GM11168 (cell line): Measurements from ENCODE around the gene SPPL2B.

Experiments used
- in situ Hi-C: fragments of 300-500 bp; cut with MboI; formaldehyde crosslinking; loops from one replicate; pipeline ENCODE4 v1.12.0; 2022; ENCODE audit warnings: low sequenced_read_pairs; ENCODE audit not compliant: unreplicated experiment

Gene SPPL2B

DNA sequence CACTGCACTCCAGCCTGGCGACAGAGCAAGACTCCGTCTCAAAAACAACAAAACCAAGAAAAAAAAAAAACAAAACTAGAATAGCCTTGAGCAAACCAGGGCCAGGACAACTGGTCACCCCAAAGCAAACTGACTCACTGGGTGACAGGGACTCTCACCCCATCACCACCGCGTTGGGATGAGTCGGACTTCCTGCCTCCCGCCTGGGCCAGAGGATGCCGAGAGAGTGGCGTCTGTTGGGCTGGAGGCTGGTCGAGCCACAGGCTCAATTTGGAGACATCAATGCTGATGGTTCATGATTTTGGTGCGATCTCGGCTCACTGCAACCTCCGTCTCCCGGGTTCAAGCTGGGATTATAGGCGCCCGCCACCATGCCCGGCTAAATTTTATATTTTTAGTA is 43.2 kb downstream of the SPPL2B start:
- in situ Hi-C loops = no loop called here

DNA sequence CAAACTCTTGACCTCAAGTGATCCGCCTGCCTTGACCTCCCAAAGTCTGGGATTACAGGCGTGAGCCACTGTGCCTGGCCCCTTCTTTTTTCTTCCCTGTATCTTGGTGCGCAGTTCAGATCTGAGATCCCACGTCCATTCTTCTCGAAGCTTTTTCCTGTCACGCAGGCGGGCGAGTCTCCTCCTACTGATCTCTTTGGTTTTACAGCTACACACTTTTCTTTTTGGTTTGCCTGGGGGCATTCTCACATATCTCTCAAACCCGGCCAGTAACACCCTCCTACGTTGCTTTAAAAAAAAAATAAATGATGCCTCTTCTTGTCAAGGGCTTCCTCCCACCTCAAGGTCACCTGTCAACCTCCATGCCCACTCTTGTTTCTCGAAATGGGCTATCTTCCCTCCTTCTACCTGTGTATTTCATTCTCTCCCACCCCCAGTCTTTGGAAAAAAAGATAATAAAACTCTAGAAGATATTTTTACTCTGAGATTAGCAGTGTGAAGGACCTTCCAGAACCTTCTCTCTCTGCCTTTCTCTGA is 43.7 kb downstream of the SPPL2B start:
- in situ Hi-C loops = no loop called here

DNA sequence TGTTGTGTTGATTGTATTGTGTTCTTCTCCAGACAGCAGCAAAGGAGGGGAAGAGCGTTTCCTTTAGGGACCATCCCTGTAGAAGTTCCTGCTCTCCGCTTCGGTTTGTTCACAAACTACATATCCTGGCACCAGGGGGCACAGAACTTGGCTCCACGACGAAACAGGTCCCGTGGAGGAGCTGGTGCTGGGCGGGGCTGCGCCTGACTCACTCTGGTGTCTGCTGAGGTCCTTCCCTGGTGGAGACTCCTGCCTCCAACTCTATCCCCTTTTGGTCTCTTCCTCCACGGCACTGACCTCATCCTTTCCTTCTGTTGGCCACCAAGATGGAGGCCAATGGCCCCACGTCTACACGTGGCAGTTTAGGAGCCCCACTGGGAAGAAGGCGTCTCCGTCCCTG is 46.3 kb downstream of the SPPL2B start:
- in situ Hi-C loops = loop anchor here (25.0 kb wide), 1 partner anchor 88 kb away; the partner anchor contains the start of gene PEAK3

DNA sequence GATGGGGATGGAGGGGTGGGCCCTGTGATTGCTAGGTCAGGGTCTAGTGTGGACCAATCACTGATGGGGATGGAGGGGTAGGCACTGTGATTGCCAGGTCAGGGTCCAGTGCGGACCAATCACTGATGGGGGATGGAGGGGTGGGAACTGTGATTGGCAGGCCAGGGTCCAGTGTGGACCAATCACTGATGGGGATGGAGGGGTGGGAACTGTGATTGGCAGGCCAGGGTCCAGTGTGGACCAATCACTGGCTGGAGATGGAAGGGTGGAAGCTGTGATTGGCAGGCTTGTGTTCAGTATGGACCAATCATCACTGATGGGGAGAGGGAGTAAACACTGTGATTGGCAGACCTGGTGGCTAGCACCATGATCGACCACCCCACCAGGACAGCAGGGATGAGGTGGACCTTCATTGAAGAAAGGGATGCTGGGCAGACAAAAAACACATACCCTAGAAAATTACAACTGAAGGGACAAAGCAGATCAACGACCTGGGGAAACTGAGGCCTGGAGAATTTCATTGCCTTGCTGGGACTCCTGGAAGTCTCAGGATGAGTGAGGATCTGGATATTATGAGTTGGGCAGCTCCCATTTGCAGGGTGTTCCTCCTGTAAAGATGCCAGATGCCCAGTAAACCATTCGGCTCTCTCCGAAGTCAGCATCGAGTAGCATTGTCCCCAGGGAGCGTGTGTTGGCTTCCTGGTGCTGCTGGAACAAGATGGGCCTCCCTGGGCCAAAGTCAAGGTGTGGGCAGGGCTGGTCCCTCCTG is 47.1 kb downstream of the SPPL2B start:
- in situ Hi-C loops = loop anchor here (25.0 kb wide), 1 partner anchor 88 kb away; the partner anchor contains the start of gene PEAK3

DNA sequence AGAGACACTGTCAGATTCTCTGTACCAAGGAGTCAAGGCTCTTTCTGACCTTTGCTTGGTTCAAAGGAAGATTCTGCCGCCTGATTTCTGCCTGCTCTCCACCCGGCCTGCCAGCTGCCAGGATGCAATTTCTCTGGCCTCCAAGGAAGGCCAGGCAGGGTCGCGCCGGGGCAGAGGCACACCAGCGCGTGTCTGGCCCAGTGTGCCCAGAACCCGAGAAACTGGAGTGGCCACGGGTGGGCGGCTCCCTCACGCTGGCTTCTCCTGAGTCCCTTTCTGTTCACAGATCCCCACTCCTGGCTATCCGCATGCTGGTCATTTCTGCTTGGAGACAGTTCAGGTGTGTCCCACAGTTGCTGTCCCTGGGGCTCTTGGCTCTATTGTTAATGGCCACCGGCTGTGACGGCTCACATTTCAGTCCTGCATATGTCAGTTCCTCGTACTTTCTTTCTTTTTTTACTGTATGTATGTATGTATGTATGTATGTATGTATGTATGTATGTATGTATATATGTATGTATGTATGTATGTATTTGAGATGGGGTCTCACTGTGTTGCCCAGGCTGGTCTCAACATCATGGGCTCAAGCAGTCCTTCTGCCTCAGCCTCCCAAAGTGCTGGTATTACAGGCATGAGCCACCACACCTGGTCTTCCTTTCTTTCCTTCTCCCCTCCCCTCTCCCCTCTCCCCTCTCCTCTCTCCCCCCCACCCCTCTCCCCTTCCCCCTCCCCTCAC is 48.5 kb downstream of the SPPL2B start:
- in situ Hi-C loops = loop anchor here (25.0 kb wide), 1 partner anchor 90 kb away; the partner anchor contains the start of gene PEAK3

DNA sequence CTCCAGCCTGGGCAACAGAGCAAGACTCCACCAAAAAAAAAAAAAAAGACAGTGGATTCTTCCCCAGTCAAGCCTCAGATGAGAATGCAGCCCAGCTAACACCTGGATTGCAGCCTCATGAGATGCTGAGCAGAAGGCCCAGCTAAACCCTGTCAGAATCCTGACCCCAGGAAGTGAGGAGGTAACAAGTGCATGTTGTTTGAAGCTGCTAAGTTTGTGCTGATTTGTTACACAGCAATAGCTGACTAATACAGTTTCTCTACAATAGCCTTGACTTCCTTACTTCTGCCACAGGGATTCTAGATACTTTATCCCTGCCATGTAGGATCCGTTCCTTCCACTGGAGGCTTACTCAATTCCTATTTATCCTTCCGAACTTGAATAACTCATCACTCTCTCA is 52.1 kb downstream of the SPPL2B start:
- in situ Hi-C loops = loop anchor here (25.0 kb wide), 1 partner anchor 93 kb away; the partner anchor contains the start of gene PEAK3

DNA sequence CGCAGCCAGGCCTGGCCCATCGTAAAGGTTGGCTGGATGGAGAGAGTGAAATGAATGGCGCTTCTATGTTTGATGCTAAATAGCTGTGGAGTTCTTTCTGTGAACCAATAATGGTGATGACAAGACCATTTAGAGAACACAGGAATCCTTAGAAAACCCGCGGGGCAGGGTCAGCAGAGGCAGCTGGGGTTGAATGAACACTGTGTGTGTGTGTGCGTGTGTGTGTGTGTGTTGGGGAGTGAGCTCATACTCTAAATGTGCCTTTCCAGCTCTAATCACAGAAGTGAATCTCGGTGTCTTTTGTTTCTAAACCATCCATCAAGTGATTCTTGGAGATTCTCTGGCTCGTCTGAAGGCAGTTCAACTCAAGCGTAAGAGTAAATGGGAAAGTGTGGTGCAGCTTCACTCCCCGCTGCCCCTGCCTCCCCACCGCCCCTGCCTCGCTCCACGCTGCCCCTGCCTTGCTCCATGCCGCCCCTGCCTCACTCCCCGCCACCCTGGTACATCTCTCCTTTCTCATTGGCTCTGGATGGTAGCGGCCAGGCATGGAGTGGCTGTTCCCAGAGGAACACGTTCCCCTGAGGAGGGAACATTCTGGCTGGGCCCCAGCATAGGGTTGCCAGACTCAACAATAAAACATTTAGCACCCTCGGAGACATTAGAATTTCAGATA is 52.8 kb downstream of the SPPL2B start:
- in situ Hi-C loops = loop anchor here (25.0 kb wide), 1 partner anchor 94 kb away; the partner anchor contains the start of gene PEAK3

DNA sequence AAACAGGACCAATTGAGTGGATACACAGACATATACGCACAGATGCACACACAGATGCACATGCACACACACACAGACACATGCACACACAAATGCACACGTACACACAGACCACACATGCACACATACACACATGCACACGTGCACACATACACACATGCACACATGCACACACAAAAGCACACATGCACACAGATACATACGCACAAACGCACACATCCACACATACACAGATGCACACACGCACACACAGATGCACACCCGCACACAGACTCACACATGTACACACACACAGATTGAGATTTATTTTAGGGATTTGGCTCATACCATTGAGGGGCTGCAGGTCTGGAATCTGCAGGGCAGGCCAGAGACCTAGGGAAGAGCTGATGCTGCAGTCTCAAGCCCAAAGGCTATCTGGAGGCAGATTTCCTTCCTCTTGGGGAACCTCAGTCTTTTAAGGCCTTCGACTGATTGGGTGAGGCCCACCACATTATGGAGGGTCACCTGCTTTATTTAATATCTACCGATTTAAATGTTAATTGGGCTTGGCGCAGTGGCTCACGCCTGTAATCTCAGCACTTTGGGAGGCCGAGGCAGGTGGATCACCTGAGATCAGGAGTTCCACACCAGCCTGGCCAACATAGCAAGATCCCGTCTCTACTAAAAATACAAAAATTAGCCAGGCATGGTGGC is 54.2 kb downstream of the SPPL2B start:
- in situ Hi-C loops = loop anchor here (25.0 kb wide), 1 partner anchor 95 kb away; the partner anchor contains the start of gene PEAK3

DNA sequence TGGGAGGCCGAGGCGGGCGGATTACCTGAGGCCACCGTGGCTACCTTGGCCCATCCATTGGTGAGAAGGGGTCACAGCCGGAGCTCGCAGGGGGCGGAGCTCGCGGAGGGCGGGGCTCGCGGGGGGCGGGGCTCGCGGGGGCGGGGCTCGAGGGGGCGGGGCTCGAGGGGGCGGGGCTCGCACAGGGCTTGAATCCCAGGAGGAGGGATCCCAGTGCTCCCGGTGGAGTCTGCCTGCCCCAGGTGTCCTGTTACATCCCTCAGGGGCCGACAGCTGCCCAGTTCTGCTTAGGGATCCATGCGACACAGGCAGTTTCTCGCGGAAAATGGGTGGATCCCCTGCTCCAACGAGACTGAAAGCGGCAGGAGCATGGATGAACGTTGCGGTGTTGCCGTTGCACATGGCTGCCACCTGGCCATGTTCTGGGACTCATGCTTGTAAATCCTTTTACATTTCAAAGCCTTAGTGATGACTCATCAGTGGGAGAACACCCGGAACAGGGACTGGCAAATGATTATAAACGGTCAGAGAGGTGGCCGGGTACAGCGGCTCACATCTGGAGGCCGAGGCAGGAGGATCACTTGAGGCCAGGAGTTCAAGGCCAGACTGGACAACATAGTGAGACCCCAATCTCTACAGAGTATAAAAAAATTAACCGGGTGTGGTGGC is 56.7 kb downstream of the SPPL2B start:
- in situ Hi-C loops = loop anchor here (25.0 kb wide), 1 partner anchor 98 kb away; the partner anchor contains the start of gene PEAK3

DNA sequence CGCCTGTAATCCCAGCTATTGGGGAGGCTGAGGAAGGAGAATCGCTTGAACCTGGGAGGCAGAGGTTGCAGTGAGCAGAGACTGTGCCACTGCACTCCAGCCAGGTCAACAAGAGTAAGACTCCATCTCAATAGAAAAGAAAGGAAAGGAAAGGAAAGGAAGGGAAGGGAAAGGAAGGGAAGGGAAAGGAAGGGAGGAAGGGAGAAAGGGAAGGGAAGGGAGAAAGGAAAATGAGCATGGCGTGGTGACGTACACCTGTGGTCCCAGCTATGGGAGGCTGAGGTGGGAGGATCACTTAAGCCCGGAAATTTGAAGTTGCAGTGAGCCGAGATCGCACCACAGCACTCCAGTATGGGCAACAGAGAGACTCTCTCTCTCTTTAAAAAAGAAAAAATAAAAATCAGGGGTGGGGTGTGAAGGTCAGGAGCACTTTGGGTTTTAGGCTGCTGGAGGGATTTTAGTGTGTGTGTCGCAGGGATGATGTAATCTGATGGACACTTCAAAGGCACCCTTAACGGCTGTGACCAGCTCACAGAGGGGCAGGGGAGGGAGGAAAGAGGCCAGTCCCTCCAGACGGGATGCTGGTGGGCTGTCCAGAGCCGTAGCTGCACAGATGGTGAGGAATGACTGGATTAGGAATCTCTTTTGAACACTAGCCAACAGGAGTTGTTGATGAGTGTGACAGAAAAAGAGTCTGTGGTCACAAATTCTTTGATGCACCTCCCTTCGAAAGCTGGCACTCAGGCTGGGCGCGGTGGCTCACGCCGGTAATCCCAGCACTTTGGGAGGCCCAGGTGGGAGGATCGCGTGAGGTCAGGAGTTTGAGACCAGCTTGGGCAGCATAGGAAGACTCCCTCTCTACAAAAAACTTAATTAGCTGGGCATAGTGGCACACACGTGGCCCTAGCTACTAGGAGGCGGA is 59.1 kb downstream of the SPPL2B start:
- in situ Hi-C loops = loop anchor here (25.0 kb wide), 1 partner anchor 100 kb away; the partner anchor contains the start of gene PEAK3

DNA sequence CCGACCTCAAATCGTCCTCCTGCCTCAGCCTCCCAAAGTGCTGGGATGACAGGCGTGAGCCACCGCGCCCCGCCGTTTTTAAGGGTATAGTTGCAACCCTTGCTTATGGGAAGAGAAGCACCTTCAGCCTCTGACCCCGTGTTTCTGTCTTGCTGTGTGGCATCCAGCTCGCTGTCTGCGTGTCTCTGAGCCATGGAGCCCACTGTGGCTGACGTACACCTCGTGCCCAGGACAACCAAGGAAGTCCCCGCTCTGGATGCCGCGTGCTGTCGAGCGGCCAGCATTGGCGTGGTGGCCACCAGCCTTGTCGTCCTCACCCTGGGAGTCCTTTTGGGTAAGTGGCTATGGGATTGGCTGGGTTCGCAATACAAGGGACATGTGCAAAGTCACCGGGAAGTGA is 61.1 kb downstream of the SPPL2B start:
- in situ Hi-C loops = loop anchor here (25.0 kb wide), 1 partner anchor 102 kb away; the partner anchor contains the start of gene PEAK3

DNA sequence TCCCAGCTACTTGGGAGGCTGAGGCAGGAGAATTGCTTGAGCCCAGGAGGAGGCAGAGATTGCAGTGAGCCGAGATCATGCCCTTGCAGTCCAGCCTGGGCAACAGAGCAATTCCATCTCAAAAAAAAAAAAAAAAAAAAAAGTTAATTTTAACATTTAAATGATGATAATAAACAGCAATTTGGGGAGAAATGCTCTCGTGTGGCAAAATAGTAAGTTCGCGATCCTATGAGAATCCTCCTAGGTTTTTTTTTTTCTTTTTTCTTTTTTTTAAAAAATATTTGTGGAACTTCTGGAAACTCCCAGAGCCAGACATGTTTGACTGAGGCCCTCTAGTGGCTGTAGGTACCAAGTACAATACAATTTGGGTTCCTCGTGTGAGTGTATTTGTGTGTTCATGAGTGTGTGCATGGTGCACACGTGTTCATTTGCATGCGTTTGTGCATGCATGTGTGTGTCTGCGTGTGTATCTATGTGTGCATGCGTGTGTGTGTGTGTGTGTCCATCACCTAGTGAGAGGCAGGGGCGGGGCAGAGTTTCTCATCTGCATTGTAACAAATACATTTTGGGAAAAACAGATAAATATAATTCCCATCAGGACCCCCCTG is 62.7 kb downstream of the SPPL2B start:
- in situ Hi-C loops = loop anchor here (25.0 kb wide), 1 partner anchor 104 kb away; the partner anchor contains the start of gene PEAK3

DNA sequence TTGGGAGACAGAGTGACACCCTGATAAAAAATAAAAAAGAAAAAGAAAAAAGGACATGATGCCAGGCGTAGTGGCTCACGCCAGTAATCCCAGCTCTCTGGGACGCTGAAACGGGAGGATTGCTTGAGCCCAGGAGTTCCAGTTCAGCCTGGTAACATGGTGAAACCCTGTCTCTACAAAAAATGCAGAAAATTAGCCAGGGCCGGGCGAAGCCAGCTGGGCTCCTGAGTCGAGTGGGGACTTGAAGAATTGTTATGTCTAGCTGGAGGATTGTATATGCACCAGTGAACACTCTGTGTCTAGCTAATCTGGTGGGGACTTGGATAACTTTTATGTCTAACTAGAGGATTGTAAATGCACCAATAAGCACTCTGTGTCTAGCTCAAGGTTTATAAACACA is 63.9 kb downstream of the SPPL2B start:
- in situ Hi-C loops = loop anchor here (25.0 kb wide), 1 partner anchor 105 kb away; the partner anchor contains the start of gene PEAK3

DNA sequence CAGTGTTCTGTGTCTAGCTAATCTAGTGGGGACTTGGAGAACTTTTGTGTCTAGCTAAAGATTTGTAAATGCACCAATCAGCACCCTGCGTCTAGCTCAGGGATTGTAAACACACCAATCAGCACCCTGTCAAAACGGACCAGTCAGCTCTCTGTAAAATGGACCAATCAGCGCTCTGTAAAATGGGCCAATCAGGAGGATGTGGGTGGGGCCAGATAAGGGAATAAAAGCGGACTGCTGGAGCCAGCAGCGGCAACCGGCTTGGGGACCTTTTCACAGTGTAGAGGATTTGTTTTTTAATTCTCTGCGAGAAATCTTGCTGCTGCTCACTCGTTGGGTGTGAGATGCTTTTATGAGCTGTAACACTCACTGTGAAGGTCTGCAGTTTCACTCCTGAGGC is 64.4 kb downstream of the SPPL2B start:
- in situ Hi-C loops = loop anchor here (25.0 kb wide), 1 partner anchor 106 kb away; the partner anchor contains the start of gene PEAK3

DNA sequence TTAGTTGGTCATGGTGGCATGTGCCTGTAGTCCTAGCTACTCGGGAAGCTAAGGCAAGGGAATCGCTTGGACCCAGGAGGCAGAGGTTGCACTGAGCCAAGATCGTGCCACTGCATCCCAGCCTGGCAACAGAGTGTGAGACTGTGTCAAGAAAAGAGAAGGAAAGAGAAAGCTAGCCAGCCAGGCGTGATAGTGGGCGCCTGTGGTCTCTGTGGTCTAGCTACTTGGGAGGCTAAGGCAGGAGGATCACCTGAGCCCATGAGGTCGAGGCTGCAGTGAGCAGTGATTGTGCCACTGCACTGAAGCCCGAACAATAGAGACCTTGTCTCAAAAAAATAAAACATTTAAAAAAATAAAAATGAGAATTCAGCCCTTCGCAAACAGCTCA is 65.6 kb downstream of the SPPL2B start:
- in situ Hi-C loops = loop anchor here (25.0 kb wide), 1 partner anchor 107 kb away; the partner anchor contains the start of gene PEAK3

DNA sequence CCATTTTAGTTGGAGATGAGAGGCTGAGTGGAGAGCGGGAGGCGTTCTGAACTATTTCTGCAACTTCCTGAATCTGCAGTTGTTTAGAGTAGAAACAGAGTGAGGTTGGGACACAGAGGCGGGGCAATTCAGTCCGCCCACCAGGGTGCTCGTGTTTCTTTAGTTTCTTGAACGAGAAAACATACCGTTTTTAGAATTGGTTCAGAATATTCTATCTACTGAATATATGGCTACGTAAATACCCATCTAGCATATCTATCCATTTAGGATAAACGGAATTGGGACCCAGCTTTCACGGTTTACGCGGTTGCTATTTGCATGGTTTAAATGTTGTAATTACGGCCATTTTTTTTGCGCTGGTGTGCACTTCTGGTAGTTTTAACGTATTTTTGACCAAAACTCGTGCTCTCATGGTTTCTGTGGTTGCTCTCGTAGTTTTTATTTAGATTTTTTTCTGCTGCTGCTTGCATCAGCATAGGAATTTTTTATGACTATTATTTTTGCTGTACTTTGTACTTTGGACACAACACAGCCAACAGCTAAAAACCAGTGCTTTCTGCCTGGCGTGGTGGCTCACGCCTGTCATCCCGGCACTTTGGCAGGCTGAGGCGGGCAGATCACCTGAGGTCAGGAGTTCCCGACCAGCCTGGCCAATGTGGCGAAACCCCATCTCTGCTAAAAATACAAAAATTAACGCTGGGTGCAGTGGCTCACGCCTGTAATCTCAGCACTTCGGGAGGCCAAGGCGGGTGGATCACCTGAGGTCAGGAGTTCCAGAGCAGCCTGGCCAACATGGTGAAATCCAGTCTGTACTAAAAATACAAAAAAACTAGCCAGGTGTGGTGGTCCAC is 66.2 kb downstream of the SPPL2B start:
- in situ Hi-C loops = loop anchor here (25.0 kb wide), 1 partner anchor 107 kb away; the partner anchor contains the start of gene PEAK3
